ENCODE results near the gene RNASEH2C. TPM values are rescaled to one million over a fixed set of nuclear protein-coding genes. Genes with fewer than 3 reads are reported as not detected.

RNASEH2C gene
- total RNA-seq, 1 experiment from 2014 or later: 57.7 TPM

- Histone ChIP-seq H3K4me2 (ENCODE audit: insufficient read depth, insufficient read length, low read length) (no peak overlapping the region), H3K9me3 (ENCODE audit: control insufficient read depth, low read depth, low read length) (no peaks in the 10 kb centered on the region), H2BK20ac (ENCODE audit: low read depth, low read length, poor library complexity, severe bottlenecking) (no peak overlapping the region), H3K79me1 (ENCODE audit: insufficient read depth, low read depth, low read length, poor library complexity, severe bottlenecking) (no peaks in the 10 kb centered on the region), H2AFZ (ENCODE audit: low read length) (no peak overlapping the region), H3K56ac (ENCODE audit: insufficient read length, low read depth, low read length) (no peak overlapping the region), H4K91ac (ENCODE audit: insufficient read length, low read depth, low read length) (no peak overlapping the region), H2BK12ac (ENCODE audit: insufficient read length, low read depth, low read length) (no peak overlapping the region), H3K14ac (ENCODE audit: insufficient read depth, low read length) (no peak overlapping the region), H4K8ac (replicated peaks; ENCODE audit: insufficient read length, low read depth, low read length) (no peak overlapping the region), H3K23me2 (ENCODE audit: insufficient read length, low read depth, low read length, poor library complexity, severe bottlenecking) (no peaks in the 10 kb centered on the region), H2BK120ac (ENCODE audit: low read depth, low read length, poor library complexity, severe bottlenecking) (no peak overlapping the region), H3K27me3 (ENCODE audit: insufficient read depth, low read length) (no peaks in the 10 kb centered on the region), H3K4me1 (ENCODE audit: insufficient read depth, low read length) (no peaks in the 10 kb centered on the region), H4K20me1 (ENCODE audit: control insufficient read depth, insufficient read depth, insufficient read length) (no peaks in the 10 kb centered on the region), H3K23ac (ENCODE audit: insufficient read length, low read depth, low read length) (no peak overlapping the region), H3K4ac (ENCODE audit: low read depth, low read length) (no peak overlapping the region), H3K18ac (ENCODE audit: insufficient read length, low read depth, low read length) (no peak overlapping the region), H2BK5ac (ENCODE audit: insufficient read length, low read length) (no peak overlapping the region), H4K5ac (ENCODE audit: insufficient read length, low read depth, low read length) (no peak overlapping the region), H3K79me2 (ENCODE audit: insufficient read depth, low read length) (no peaks in the 10 kb centered on the region), H3T11ph (ENCODE audit: low read length) (no peak overlapping the region), H3K9ac (ENCODE audit: extremely low read depth, insufficient read length, low read length) (no peak overlapping the region), H2BK15ac (ENCODE audit: low read depth, low read length) (no peak overlapping the region), H3K27ac (ENCODE audit: insufficient read length, low read depth, low read length) (no peak overlapping the region), H2AK5ac (ENCODE audit: insufficient read length, low read length) (no peak overlapping the region)
- Mint-ChIP-seq H3K27ac (no peak overlapping the region), H3K9me3 (peaks cover 10 to 17% of the 10 kb centered on the region in 2 experiments; a peak in 3 of 5 replicates), H3K4me1 (peaks cover 3% of the 10 kb centered on the region in 2 experiments; a peak in 2 of 4 replicates), H3K27me3 (ENCODE audit: low read depth) (peaks cover 26% of the 10 kb centered on the region), H3K36me3 (ENCODE audit: insufficient read depth in 1 of 3, low read depth in 3 of 3) (no peaks in the 10 kb centered on the region), H3K4me3 (no peak overlapping the region)
- no CpG with 5 or more reads among the region's 3 CpGs for WGBS (ENCODE audit: extremely low coverage, insufficient read length, low lambda C conversion rate)
- TF ChIP-seq, protein P1, sequence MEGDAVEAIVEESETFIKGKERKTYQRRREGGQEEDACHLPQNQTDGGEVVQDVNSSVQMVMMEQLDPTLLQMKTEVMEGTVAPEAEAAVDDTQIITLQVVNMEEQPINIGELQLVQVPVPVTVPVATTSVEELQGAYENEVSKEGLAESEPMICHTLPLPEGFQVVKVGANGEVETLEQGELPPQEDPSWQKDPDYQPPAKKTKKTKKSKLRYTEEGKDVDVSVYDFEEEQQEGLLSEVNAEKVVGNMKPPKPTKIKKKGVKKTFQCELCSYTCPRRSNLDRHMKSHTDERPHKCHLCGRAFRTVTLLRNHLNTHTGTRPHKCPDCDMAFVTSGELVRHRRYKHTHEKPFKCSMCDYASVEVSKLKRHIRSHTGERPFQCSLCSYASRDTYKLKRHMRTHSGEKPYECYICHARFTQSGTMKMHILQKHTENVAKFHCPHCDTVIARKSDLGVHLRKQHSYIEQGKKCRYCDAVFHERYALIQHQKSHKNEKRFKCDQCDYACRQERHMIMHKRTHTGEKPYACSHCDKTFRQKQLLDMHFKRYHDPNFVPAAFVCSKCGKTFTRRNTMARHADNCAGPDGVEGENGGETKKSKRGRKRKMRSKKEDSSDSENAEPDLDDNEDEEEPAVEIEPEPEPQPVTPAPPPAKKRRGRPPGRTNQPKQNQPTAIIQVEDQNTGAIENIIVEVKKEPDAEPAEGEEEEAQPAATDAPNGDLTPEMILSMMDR (conservative IDR thresholded peaks at IDR 0.05): no peak
- no peak for DNase-seq
These were observed 20.2 kb downstream of the RNASEH2C start for GRCh38 chr11:65700399-65700798.
